ENCODE measurements around the gene CSRNP3.

The CSRNP3 gene

GRCh38 chr2:165678882-165679281, 209.4 kb downstream of the CSRNP3 start:
- H3K9ac ChIP-seq (ENCODE audit: insufficient read length, low read depth) = no peak overlapping the region
- H3K4me3 ChIP-seq (ENCODE audit: insufficient read length, low read depth) = no peak overlapping the region
- no peaks in the 10 kb centered on the region for H3K36me3 ChIP-seq (ENCODE audit: insufficient read depth, insufficient read length, low read length)
- no peaks in the 10 kb centered on the region for H3K9me3 ChIP-seq (ENCODE audit: insufficient read depth, low read length)
- DNase-seq (ENCODE audit: low read depth, low spot score) = no peak
- no peaks in the 10 kb centered on the region for H3K27me3 ChIP-seq (ENCODE audit: insufficient read depth, insufficient read length)
- no peak for TF ChIP-seq SUZ12 (IDR thresholded peaks at IDR 0.05; ENCODE audit: extremely low read depth, insufficient read depth, insufficient read length)
- no peak for TF ChIP-seq YY1 (IDR thresholded peaks at IDR 0.05; ENCODE audit: insufficient read depth, insufficient read length)
- TF ChIP-seq ZNF274 (IDR thresholded peaks at IDR 0.05; ENCODE audit: low read depth, low read length) = no peak
- no peaks in the 10 kb centered on the region for H3K4me1 ChIP-seq (ENCODE audit: insufficient read depth, insufficient read length)

GRCh38 chr2:165679621-165680020, 210.1 kb downstream of the CSRNP3 start:
- no peak for TF ChIP-seq ZNF274 (IDR thresholded peaks at IDR 0.05; ENCODE audit: low read depth, low read length)
- no peak for TF ChIP-seq YY1 (IDR thresholded peaks at IDR 0.05; ENCODE audit: insufficient read depth, insufficient read length)
- no peak for TF ChIP-seq SUZ12 (IDR thresholded peaks at IDR 0.05; ENCODE audit: extremely low read depth, insufficient read depth, insufficient read length)
- Histone ChIP-seq H3K36me3 (ENCODE audit: insufficient read depth, insufficient read length, low read length) (no peaks in the 10 kb centered on the region), H3K9ac (ENCODE audit: insufficient read length, low read depth) (no peak overlapping the region), H3K4me3 (ENCODE audit: insufficient read length, low read depth) (no peak overlapping the region), H3K27me3 (ENCODE audit: insufficient read depth, insufficient read length) (no peaks in the 10 kb centered on the region), H3K9me3 (ENCODE audit: insufficient read depth, low read length) (no peaks in the 10 kb centered on the region), H3K4me1 (ENCODE audit: insufficient read depth, insufficient read length) (no peaks in the 10 kb centered on the region)
- DNase-seq (ENCODE audit: low read depth, low spot score) = no peak

- TF ChIP-seq ZNF274 (IDR thresholded peaks at IDR 0.05; ENCODE audit: low read depth, low read length) = no peak
- no peak for TF ChIP-seq SUZ12 (IDR thresholded peaks at IDR 0.05; ENCODE audit: extremely low read depth, insufficient read depth, insufficient read length)
- no peak for TF ChIP-seq YY1 (IDR thresholded peaks at IDR 0.05; ENCODE audit: insufficient read depth, insufficient read length)
- no peak overlapping the region for H3K9ac ChIP-seq (ENCODE audit: insufficient read length, low read depth)
- no peaks in the 10 kb centered on the region for H3K36me3 ChIP-seq (ENCODE audit: insufficient read depth, insufficient read length, low read length)
- H3K4me3 ChIP-seq (ENCODE audit: insufficient read length, low read depth) = no peak overlapping the region
- no peaks in the 10 kb centered on the region for H3K9me3 ChIP-seq (ENCODE audit: insufficient read depth, low read length)
- H3K27me3 ChIP-seq (ENCODE audit: insufficient read depth, insufficient read length) = no peaks in the 10 kb centered on the region
- H3K4me1 ChIP-seq (ENCODE audit: insufficient read depth, insufficient read length) = no peaks in the 10 kb centered on the region
- DNase-seq (ENCODE audit: low read depth, low spot score) = no peak
These were observed 212.3 kb downstream of the CSRNP3 start for GRCh38 chr2:165681841-165682240.

- TF ChIP-seq SUZ12 (IDR thresholded peaks at IDR 0.05; ENCODE audit: extremely low read depth, insufficient read depth, insufficient read length) (no peak), YY1 (IDR thresholded peaks at IDR 0.05; ENCODE audit: insufficient read depth, insufficient read length) (no peak), ZNF274 (IDR thresholded peaks at IDR 0.05; ENCODE audit: low read depth, low read length) (no peak)
These were observed 213.0 kb downstream of the CSRNP3 start for GRCh38 chr2:165682546-165682945.

GRCh38 chr2:165686800-165687199, 217.3 kb downstream of the CSRNP3 start:
- Histone ChIP-seq H3K9ac (ENCODE audit: insufficient read length, low read depth) (no peak overlapping the region), H3K4me3 (ENCODE audit: insufficient read length, low read depth) (no peak overlapping the region), H3K4me1 (ENCODE audit: insufficient read depth, insufficient read length) (no peaks in the 10 kb centered on the region), H3K36me3 (ENCODE audit: insufficient read depth, insufficient read length, low read length) (no peaks in the 10 kb centered on the region), H3K27me3 (ENCODE audit: insufficient read depth, insufficient read length) (no peaks in the 10 kb centered on the region), H3K9me3 (ENCODE audit: insufficient read depth, low read length) (no peaks in the 10 kb centered on the region)
- no peak for DNase-seq (ENCODE audit: low read depth, low spot score)
- TF ChIP-seq SUZ12 (IDR thresholded peaks at IDR 0.05; ENCODE audit: extremely low read depth, insufficient read depth, insufficient read length) = no peak
- TF ChIP-seq ZNF274 (IDR thresholded peaks at IDR 0.05; ENCODE audit: low read depth, low read length) = no peak
- no peak for TF ChIP-seq YY1 (IDR thresholded peaks at IDR 0.05; ENCODE audit: insufficient read depth, insufficient read length)

More at GRCh38 chr2:165682546-165682945, 213.0 kb downstream of the CSRNP3 start:
- no peaks in the 10 kb centered on the region for H3K4me1 ChIP-seq (ENCODE audit: insufficient read depth, insufficient read length)
- H3K4me3 ChIP-seq (ENCODE audit: insufficient read length, low read depth) = no peak overlapping the region
- no peaks in the 10 kb centered on the region for H3K36me3 ChIP-seq (ENCODE audit: insufficient read depth, insufficient read length, low read length)
- H3K27me3 ChIP-seq (ENCODE audit: insufficient read depth, insufficient read length) = no peaks in the 10 kb centered on the region
- no peaks in the 10 kb centered on the region for H3K9me3 ChIP-seq (ENCODE audit: insufficient read depth, low read length)
- no peak for DNase-seq (ENCODE audit: low read depth, low spot score)
- H3K9ac ChIP-seq (ENCODE audit: insufficient read length, low read depth) = no peak overlapping the region

- no peaks in the 10 kb centered on the region for H3K36me3 ChIP-seq (ENCODE audit: insufficient read depth, insufficient read length, low read length)
- no peak overlapping the region for H3K4me3 ChIP-seq (ENCODE audit: insufficient read length, low read depth)
- TF ChIP-seq SUZ12 (IDR thresholded peaks at IDR 0.05; ENCODE audit: extremely low read depth, insufficient read depth, insufficient read length) (no peak), ZNF274 (IDR thresholded peaks at IDR 0.05; ENCODE audit: low read depth, low read length) (no peak), YY1 (IDR thresholded peaks at IDR 0.05; ENCODE audit: insufficient read depth, insufficient read length) (no peak)
- DNase-seq (ENCODE audit: low read depth, low spot score) = no peak
- no peak overlapping the region for H3K9ac ChIP-seq (ENCODE audit: insufficient read length, low read depth)
- H3K9me3 ChIP-seq (ENCODE audit: insufficient read depth, low read length) = no peaks in the 10 kb centered on the region
- H3K27me3 ChIP-seq (ENCODE audit: insufficient read depth, insufficient read length) = no peaks in the 10 kb centered on the region
- no peaks in the 10 kb centered on the region for H3K4me1 ChIP-seq (ENCODE audit: insufficient read depth, insufficient read length)
These were observed 218.0 kb downstream of the CSRNP3 start for GRCh38 chr2:165687426-165688002.

- Histone ChIP-seq H3K27me3 (ENCODE audit: insufficient read depth, insufficient read length) (no peaks in the 10 kb centered on the region), H3K4me1 (ENCODE audit: insufficient read depth, insufficient read length) (no peaks in the 10 kb centered on the region), H3K9me3 (ENCODE audit: insufficient read depth, low read length) (no peaks in the 10 kb centered on the region), H3K36me3 (ENCODE audit: insufficient read depth, insufficient read length, low read length) (no peaks in the 10 kb centered on the region), H3K9ac (ENCODE audit: insufficient read length, low read depth) (no peak overlapping the region), H3K4me3 (ENCODE audit: insufficient read length, low read depth) (no peak overlapping the region)
- TF ChIP-seq YY1 (IDR thresholded peaks at IDR 0.05; ENCODE audit: insufficient read depth, insufficient read length) (no peak), ZNF274 (IDR thresholded peaks at IDR 0.05; ENCODE audit: low read depth, low read length) (no peak), SUZ12 (IDR thresholded peaks at IDR 0.05; ENCODE audit: extremely low read depth, insufficient read depth, insufficient read length) (no peak)
- DNase-seq (ENCODE audit: low read depth, low spot score) = peak; percentile 22
These were observed 222.1 kb downstream of the CSRNP3 start for GRCh38 chr2:165691615-165692014.

Measured in NT2/D1 (cell line).